Parathyroid adenoma (tissue), 2 donors: Measurements from ENCODE around the gene LSR.

Source experiments
- H2AFZ ChIP-seq: fragments of 300-600 bp; sonication (generic); one replicate; pipeline ENCODE4 v1.7.0; 2017; ENCODE audit warnings: antibody characterized with exemption, mild to moderate bottlenecking
- H3K27ac ChIP-seq: fragments of 300-600 bp; sonication (generic); one replicate; pipeline ENCODE4 v1.7.0; 2017
- H3K27me3 ChIP-seq: fragments of 300-600 bp; sonication (generic); one replicate; pipeline ENCODE4 v1.7.0; 2017; ENCODE audit warnings: low read length; ENCODE audit not compliant: control insufficient read depth, insufficient read depth
- H3K36me3 ChIP-seq: fragments of 300-600 bp; sonication (generic); one replicate; pipeline ENCODE4 v1.7.0; 2017; ENCODE audit warnings: low read length; ENCODE audit not compliant: control insufficient read depth, insufficient read depth
- H3K4me1 ChIP-seq: fragments of 300-600 bp; sonication (generic); one replicate; pipeline ENCODE4 v1.7.0; 2017; ENCODE audit warnings: control low read depth
- H3K4me2 ChIP-seq: fragments of 300-600 bp; sonication (generic); one replicate; pipeline ENCODE4 v1.7.0; 2017; ENCODE audit warnings: low read length
- H3K4me3 ChIP-seq: fragments of 300-600 bp; sonication (generic); one replicate; pipeline ENCODE4 v1.7.0; 2017; ENCODE audit warnings: low read depth, low read length
- H3K79me2 ChIP-seq: fragments of 300-600 bp; sonication (generic); one replicate; pipeline ENCODE4 v1.7.0; 2017; ENCODE audit warnings: control low read depth
- H3K9ac ChIP-seq: fragments of 300-600 bp; sonication (generic); one replicate; pipeline ENCODE4 v1.7.0; 2017; ENCODE audit warnings: mild to moderate bottlenecking
- H3K9me3 ChIP-seq: fragments of 300-600 bp; sonication (generic); one replicate; pipeline ENCODE4 v1.7.0; 2017; ENCODE audit warnings: low read length; ENCODE audit not compliant: control insufficient read depth
- TF ChIP-seq, protein P1 (sequence below): fragments of 300-600 bp; sonication (generic); IDR thresholded peaks from one replicate; pipeline ENCODE4 v1.7.0; 2017; ENCODE audit warnings: antibody characterized with exemption, mild to moderate bottlenecking
- donor health status: primary hyperparathyroidism.

The LSR gene

DNA sequence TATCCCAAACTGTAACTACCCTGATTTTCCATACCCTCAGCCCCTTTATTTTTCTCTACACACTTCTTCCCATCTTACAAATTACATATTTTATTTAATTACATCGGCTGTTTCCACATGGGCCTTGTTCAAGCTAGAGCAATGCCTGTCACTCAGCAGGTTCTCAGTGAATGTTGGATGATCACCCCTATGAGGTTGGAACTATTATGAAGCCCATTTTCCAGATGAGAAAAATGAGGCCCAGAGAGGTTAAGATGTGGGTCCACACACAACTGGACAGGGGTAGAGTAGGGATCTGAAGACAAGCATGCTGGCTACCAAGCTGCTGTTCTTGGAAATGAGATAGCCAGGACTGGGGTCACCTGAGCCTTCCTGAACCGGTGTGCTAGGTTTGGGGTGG lies 53.2 kb downstream of the LSR start:
- H3K4me2 ChIP-seq, result no peak overlapping the region
- TF ChIP-seq, protein P1, sequence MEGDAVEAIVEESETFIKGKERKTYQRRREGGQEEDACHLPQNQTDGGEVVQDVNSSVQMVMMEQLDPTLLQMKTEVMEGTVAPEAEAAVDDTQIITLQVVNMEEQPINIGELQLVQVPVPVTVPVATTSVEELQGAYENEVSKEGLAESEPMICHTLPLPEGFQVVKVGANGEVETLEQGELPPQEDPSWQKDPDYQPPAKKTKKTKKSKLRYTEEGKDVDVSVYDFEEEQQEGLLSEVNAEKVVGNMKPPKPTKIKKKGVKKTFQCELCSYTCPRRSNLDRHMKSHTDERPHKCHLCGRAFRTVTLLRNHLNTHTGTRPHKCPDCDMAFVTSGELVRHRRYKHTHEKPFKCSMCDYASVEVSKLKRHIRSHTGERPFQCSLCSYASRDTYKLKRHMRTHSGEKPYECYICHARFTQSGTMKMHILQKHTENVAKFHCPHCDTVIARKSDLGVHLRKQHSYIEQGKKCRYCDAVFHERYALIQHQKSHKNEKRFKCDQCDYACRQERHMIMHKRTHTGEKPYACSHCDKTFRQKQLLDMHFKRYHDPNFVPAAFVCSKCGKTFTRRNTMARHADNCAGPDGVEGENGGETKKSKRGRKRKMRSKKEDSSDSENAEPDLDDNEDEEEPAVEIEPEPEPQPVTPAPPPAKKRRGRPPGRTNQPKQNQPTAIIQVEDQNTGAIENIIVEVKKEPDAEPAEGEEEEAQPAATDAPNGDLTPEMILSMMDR, result no peak
- H3K27me3 ChIP-seq, result no peaks in the 10 kb centered on the region
- no peak overlapping the region for H2AFZ ChIP-seq
- H3K4me1 ChIP-seq, result no peaks in the 10 kb centered on the region
- H3K9ac ChIP-seq, result no peak overlapping the region
- no peak overlapping the region for H3K27ac ChIP-seq
- no peaks in the 10 kb centered on the region for H3K36me3 ChIP-seq
- H3K79me2 ChIP-seq, result no peaks in the 10 kb centered on the region
- no peak overlapping the region for H3K4me3 ChIP-seq
- H3K9me3 ChIP-seq, result no peaks in the 10 kb centered on the region

DNA sequence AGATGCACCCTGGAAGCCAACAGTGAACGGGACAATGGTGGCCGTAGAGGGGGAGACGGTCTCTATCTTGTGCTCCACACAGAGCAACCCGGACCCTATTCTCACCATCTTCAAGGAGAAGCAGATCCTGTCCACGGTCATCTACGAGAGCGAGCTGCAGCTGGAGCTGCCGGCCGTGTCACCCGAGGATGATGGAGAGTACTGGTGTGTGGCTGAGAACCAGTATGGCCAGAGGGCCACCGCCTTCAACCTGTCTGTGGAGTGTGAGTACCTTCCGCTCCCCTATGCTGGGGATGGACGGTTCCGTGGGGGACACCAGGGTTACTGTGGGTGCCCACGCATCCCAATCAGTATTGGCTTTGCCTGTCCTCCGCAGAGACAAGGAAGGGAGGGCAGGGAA lies 53.6 kb downstream of the LSR start:
- Histone ChIP-seq H3K4me2 (no peak overlapping the region), H3K4me3 (no peak overlapping the region), H3K27ac (no peak overlapping the region), H3K9me3 (no peaks in the 10 kb centered on the region), H3K27me3 (no peaks in the 10 kb centered on the region), H3K36me3 (no peaks in the 10 kb centered on the region), H2AFZ (no peak overlapping the region), H3K9ac (no peak overlapping the region), H3K79me2 (no peaks in the 10 kb centered on the region), H3K4me1 (no peaks in the 10 kb centered on the region)
- TF ChIP-seq, protein P1, result no peak

DNA sequence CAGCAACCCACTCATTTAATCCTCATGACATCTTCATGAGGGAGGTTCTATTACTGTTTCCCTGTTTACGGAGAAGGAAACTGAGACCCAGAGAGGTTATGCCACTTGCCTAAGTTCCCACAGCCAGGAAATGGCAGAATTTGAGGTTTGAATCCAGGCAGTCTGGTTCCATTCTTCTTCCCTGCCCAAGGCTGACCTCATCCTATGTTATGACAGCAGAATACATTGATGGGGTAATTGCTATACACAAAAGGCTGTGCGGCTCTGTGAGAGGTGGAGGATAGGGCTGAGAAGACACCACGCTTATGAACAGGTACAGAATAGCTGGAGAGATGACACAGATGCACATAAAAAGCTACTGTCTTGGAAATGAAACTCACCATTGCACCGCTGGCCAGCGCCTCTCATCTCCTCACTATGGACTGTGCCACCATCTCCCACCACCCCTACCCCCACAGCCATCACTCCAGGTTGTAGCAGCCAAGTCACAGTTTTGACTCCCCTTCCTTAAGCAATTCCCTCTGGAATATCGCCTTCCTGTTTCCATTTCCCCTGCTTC lies 54.6 kb downstream of the LSR start:
- H3K27me3 ChIP-seq, result no peaks in the 10 kb centered on the region
- no peaks in the 10 kb centered on the region for H3K4me1 ChIP-seq
- no peaks in the 10 kb centered on the region for H3K9me3 ChIP-seq
- no peaks in the 10 kb centered on the region for H3K79me2 ChIP-seq
- TF ChIP-seq, protein P1, result no peak
- no peaks in the 10 kb centered on the region for H3K36me3 ChIP-seq
- H3K4me2 ChIP-seq, result no peak overlapping the region
- H3K4me3 ChIP-seq, result no peak overlapping the region
- no peak overlapping the region for H2AFZ ChIP-seq
- H3K27ac ChIP-seq, result no peak overlapping the region
- H3K9ac ChIP-seq, result no peak overlapping the region

DNA sequence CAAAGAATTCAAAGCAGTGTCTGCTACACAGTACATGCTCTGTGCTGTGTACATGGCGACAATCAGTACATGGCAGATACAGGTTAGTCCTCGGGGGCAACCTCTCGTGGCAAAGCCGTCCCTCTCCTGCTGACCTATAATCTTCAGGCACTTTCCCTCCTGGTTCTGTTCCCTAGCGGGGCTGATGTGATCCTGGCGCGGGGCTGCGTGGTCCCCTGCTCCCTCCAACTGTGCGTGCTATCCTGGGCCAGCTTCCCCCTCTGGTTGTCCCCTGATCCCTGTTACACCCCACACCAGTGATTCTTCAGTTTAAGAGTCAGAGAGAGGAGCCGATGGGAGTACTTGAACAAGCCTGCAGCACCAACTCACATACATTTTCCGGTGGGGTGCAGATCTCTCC lies 55.2 kb downstream of the LSR start:
- Histone ChIP-seq H3K27ac (no peak overlapping the region), H3K36me3 (no peaks in the 10 kb centered on the region), H3K27me3 (no peaks in the 10 kb centered on the region), H3K4me2 (no peak overlapping the region), H3K79me2 (no peaks in the 10 kb centered on the region), H3K4me1 (no peaks in the 10 kb centered on the region), H3K9ac (no peak overlapping the region), H2AFZ (no peak overlapping the region), H3K4me3 (no peak overlapping the region), H3K9me3 (no peaks in the 10 kb centered on the region)
- TF ChIP-seq, protein P1, result no peak

DNA sequence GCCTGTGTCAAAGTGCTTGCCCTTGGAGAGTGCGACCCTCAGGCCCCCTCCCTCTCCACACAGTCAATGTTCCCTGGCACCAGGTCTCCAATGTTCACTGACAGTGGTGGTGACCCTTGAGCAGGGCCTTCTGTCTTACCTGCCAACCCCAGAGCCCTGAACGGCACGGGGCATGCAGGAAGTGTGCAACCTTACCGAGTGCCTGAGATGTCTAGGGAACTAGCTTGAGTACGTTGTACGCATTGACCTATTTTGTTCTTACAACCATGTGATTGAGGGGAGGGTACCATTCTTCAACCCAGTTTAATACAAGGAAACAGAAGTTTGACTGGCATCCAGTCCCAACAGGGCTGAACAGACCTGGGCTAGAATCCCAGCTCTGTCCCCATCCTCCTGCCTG lies 56.4 kb downstream of the LSR start:
- Histone ChIP-seq H3K27ac (no peak overlapping the region), H3K79me2 (no peaks in the 10 kb centered on the region), H3K4me2 (no peak overlapping the region), H3K9me3 (no peaks in the 10 kb centered on the region), H3K36me3 (no peaks in the 10 kb centered on the region), H2AFZ (no peak overlapping the region), H3K27me3 (no peaks in the 10 kb centered on the region), H3K4me1 (no peaks in the 10 kb centered on the region), H3K4me3 (no peak overlapping the region), H3K9ac (no peak overlapping the region)
- TF ChIP-seq, protein P1, result no peak
